ENCODE data around the gene FAM216B.

FAM216B gene

DNA sequence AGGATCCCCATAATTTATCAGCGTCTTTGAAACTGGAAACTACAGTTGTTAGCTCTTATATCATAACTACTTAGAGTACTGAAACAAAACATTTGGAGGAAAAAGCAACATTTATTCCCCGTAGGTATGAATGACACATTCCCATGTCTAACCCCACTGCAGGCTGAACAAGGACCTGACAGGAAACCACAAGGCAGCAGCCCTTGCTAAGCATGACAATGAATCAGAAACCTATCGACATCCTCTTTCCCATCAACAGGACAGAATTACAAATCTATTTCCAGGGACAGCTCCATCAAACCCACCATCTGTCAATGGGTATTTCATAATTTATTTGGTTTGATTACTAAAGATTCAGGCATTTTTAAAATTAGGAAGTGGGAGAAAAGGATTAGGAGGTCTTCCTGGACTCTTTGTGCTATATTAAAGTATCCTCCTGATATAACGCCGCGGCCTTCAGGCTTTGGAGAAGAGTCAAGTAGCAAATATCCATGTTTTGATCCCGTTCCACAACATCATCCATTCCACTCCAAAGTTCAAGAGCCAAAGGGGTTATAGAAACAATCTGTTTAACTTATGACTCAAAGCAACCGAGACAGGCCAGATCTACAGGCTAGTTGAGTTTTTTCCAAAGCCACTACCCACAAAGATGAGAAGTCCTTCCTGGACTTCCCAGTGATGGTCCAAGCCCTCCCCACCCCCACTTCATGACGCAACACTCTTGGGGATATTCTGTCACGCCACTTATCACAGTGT is 51.1 kb downstream of the FAM216B start:
- DNase-seq (ENCODE audit: low read depth in 2 of 2), result peak; percentile 94 to 97

- no peak for DNase-seq (ENCODE audit: low read depth in 2 of 2)
Measured at GRCh38 chr13:42834946-42835345, 53.6 kb downstream of the FAM216B start.

DNA sequence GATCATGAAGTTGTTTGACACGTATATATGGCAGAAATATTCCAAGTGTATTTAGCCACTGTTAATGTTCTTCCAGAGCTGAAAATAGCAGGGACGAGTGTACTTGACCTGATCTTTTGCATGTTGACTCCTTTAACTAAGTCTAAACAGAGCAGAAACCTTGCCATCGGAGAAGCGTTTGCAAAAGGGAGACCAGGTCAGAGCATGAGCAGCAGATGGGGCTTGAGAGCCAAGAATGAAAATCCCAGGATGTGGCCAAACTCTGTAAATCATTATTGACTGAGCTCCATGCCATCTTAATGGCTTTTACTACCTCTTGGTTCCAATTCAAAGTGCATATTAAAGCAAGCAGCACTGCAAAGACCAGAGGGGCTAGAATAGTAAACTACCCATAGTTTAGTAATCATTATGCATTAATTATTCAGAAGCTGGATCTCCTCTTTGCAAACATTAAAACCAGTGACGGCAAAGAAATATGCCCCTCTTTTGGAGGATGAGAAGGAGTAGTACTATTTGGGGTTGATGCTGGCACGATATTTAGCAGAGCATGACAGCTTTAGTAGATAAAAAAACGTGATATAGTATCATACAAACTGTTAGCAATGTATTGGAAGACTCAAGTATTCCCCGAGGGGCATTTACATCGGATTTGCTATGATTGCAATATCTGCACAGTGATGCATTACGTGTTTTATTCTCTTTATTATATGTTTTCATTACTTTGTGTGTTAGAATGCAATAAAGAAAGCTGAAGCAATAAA is 55.7 kb downstream of the FAM216B start:
- peak in 1 of 2 experiments; percentile 61 for DNase-seq (ENCODE audit: low read depth in 2 of 2)
